HepG2 (cell line): ENCODE data around the gene COPS3. TPM values are rescaled to one million over a fixed set of nuclear protein-coding genes. Genes with fewer than 3 reads are reported as not detected.

Experiments
- ATAC-seq: fragments of 200-7000 bp; cut with Tn5 transposase; 3 replicates; pipeline ENCODE4 v1.9.1; 2020; ENCODE audit warnings: mild to moderate bottlenecking, moderate library complexity
- BruUV-seq: library from RNA; stranded (reverse); fragments of 400-500 nt; replicated peaks from 2 replicates; lab custom pipeline; 2021; lab: Mats Ljungman, UMichigan
- CTCF ChIA-PET: fragments of 300-600 bp; formaldehyde crosslinking; extraction: SDS; loops from one replicate; lab custom pipeline; 2021; ENCODE audit warnings: low total read pairs, inconsistent platforms, low intra/inter-chr PET ratio; lab: Yijun Ruan, JAX
- POLR2A ChIA-PET: fragments of 350-600 bp; sonication (Branson Sonifier 250); formaldehyde crosslinking; loops from one replicate; lab custom pipeline; 2020; ENCODE audit warnings: antibody characterized with exemption, inconsistent platforms; lab: Yijun Ruan, JAX
- DNase-seq: peaks from one replicate; pipeline ENCODE4 v3.0.0-alpha.2; 2015; ENCODE audit warnings: low spot score
- FAIRE-seq: peaks from 3 replicates; lab custom pipeline; 2011; peaks lifted over from hg19 to GRCh38; lab: Jason Lieb, UNC
- H2AFZ ChIP-seq: one replicate; pipeline ENCODE4 v1.6.1; 2011; ENCODE audit warnings: low read length, inconsistent platforms
- H3K27ac ChIP-seq: fragments of 300-600 bp; 3 replicates; pipeline ENCODE4 v1.8.0; 2011; ENCODE audit warnings: mixed run types, mild to moderate bottlenecking, mixed read lengths, low read length, inconsistent platforms; ENCODE audit not compliant: insufficient read depth; ENCODE audit errors: extremely low read length
- H3K27me3 ChIP-seq, 2 experiments: fragments of 200-600 bp in 1 of 2; 2 replicates in 1 of 2; 3 replicates in 1 of 2; pipeline versions ENCODE4 v1.6.0 to v1.8.0; 2011; ENCODE audit warnings: low read length in 2 of 2, mild to moderate bottlenecking in 2 of 2, moderate library complexity in 2 of 2, inconsistent platforms in 1 of 2; ENCODE audit not compliant: insufficient read depth in 2 of 2, control insufficient read depth in 1 of 2
- H3K36me3 ChIP-seq, 2 experiments: fragments of 200-600 bp in 1 of 2; replicated peaks in 1 of 2; 2 replicates in 1 of 2; 3 replicates in 1 of 2; pipeline versions ENCODE4 v1.5.1 to v1.8.0; 2011; ENCODE audit warnings: low read length in 2 of 2, inconsistent platforms in 1 of 2; ENCODE audit not compliant: insufficient read depth in 2 of 2, control insufficient read depth in 1 of 2
- H3K4me1 ChIP-seq: 2 replicates; pipeline ENCODE4 v1.5.1; 2012; ENCODE audit warnings: low read length, inconsistent platforms; ENCODE audit not compliant: insufficient read depth
- H3K4me2 ChIP-seq: 2 replicates; pipeline ENCODE4 v1.6.0; 2011; ENCODE audit warnings: low read depth, low read length, inconsistent platforms
- H3K4me3 ChIP-seq, 3 experiments: fragments of 200-600 bp in 1 of 3; sonication (generic), shearing (Covaris generic) in 1 of 3; replicated peaks in 1 of 3; 2 replicates each; pipeline ENCODE4 v1.5.1; 2011 to 2016; ENCODE audit warnings: low read length in 3 of 3, inconsistent platforms in 2 of 3, low read depth in 2 of 3, mild to moderate bottlenecking in 2 of 3, control low read depth in 1 of 3, mixed read lengths in 1 of 3; ENCODE audit not compliant: insufficient read depth in 1 of 3
- H3K79me2 ChIP-seq: one replicate; pipeline ENCODE4 v1.6.1; 2011; ENCODE audit warnings: low read length, inconsistent platforms; ENCODE audit not compliant: insufficient read depth
- H3K9ac ChIP-seq: 2 replicates; pipeline ENCODE4 v1.6.0; 2011; ENCODE audit warnings: mild to moderate bottlenecking, low read depth, low read length, inconsistent platforms; ENCODE audit not compliant: insufficient read depth
- H3K9me3 ChIP-seq: 2 replicates; pipeline ENCODE4 v1.5.1; 2012; ENCODE audit warnings: mild to moderate bottlenecking, low read length
- H4K20me1 ChIP-seq: 2 replicates; pipeline ENCODE4 v1.6.0; 2011; ENCODE audit warnings: inconsistent platforms, mild to moderate bottlenecking, low read length, moderate library complexity; ENCODE audit not compliant: insufficient read depth
- RBM22 ChIP-seq: fragments of 200-400 bp; formaldehyde crosslinking; optimal IDR thresholded peaks from 2 replicates; pipeline ENCODE3; 2017; ENCODE audit warnings: mild to moderate bottlenecking, low read length, moderate library complexity
- ZNF10 ChIP-seq: sonication (generic); formaldehyde crosslinking; IDR thresholded peaks from 2 replicates; pipeline ENCODE4 v1.4.0; 2020; ENCODE audit warnings: mild to moderate bottlenecking, low read depth, missing genetic modification reagents, borderline replicate concordance
- ZSCAN20 ChIP-seq: sonication (generic); formaldehyde crosslinking; IDR thresholded peaks from 2 replicates; pipeline ENCODE4 v1.4.0; 2020; ENCODE audit warnings: missing genetic modification reagents, mild to moderate bottlenecking, borderline replicate concordance
- WGBS: methylation state at CpG from one replicate; pipeline ENCODE4 v1.1.6; 2017; ENCODE audit warnings: low lambda C conversion rate; 5-methylcytosine and 5-hydroxymethylcytosine counted together
- in situ Hi-C: cut with HindIII; loops from 2 replicates; pipeline ENCODE4 v1.10.0; 2017; ENCODE audit warnings: low pct_unique_long_range_greater_than_20kb; ENCODE audit not compliant: extremely low pct_ligation_motif_present
- intact Hi-C: fragments of 100-400 bp; cut with micrococcal nuclease; formaldehyde crosslinking; loops from one replicate; pipeline ENCODE4 v1.10.0; 2022; ENCODE audit not compliant: unreplicated experiment
- polyA plus RNA-seq, 8 experiments: library from polyadenylated mRNA; depleted of rRNA in 3 of 8; stranded (reverse) in 7 of 8; unstranded in 1 of 8; fragments of >200 nt; fragmentation: Illumina TruSeq in 4 of 8; extraction: Trizol in 4 of 8; gene quantifications; 2 replicates each; pipeline versions ENCODE4 v1.2.1 to v1.2.3, GENCODE V29; 2011 to 2016; ENCODE audit warnings: low read depth in 4 of 8, missing spikeins in 1 of 8, mixed read lengths in 1 of 8; ENCODE audit not compliant: insufficient read depth in 1 of 8
- total RNA-seq, 5 experiments: library from RNA; depleted of rRNA; stranded (reverse); fragments of >200 nt; fragmentation: Illumina TruSeq; extraction: Trizol; gene quantifications; 2 replicates each; pipeline ENCODE4 v1.2.3, GENCODE V29; 2016; ENCODE audit warnings: low read depth in 1 of 5
- TF ChIP-seq, protein P1 (sequence below), 2 experiments: sonication (generic) in 1 of 2; formaldehyde crosslinking in 1 of 2; IDR thresholded peaks; 2 replicates each; pipeline versions ENCODE4 v1.4.0 to v1.6.1; 2018 to 2020; ENCODE audit warnings: missing genetic modification reagents in 2 of 2, borderline replicate concordance in 1 of 2, low read depth in 1 of 2, mild to moderate bottlenecking in 1 of 2, missing biosample characterization in 1 of 2

The COPS3 gene
- total and polyA plus RNA-seq, 2 of the 13 experiments (the other 11 are each of a cell fraction or from before 2014, with no cell fraction given) = 46.3 to 103 TPM

- FAIRE-seq (no peak), ATAC-seq (peak; percentile 39), DNase-seq (peak; percentile 22)
- no peaks in the 10 kb centered on the region for H4K20me1 ChIP-seq
- WGBS = 45% methylated on average over 18 of the region's 19 CpGs
- H3K27ac ChIP-seq = peak overlapping the region; percentile 92
- in situ Hi-C loops (no loop called here), intact Hi-C loops (no loop called here)
- no peak for TF ChIP-seq ZNF10
- TF ChIP-seq, protein P1, sequence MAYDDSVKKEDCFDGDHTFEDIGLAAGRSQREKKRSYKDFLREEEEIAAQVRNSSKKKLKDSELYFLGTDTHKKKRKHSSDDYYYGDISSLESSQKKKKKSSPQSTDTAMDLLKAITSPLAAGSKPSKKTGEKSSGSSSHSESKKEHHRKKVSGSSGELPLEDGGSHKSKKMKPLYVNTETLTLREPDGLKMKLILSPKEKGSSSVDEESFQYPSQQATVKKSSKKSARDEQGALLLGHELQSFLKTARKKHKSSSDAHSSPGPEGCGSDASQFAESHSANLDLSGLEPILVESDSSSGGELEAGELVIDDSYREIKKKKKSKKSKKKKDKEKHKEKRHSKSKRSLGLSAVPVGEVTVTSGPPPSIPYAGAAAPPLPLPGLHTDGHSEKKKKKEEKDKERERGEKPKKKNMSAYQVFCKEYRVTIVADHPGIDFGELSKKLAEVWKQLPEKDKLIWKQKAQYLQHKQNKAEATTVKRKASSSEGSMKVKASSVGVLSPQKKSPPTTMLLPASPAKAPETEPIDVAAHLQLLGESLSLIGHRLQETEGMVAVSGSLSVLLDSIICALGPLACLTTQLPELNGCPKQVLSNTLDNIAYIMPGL (CRISPR knock-in tag; IDR thresholded peaks at IDR 0.05; ENCODE audit: borderline replicate concordance in 1 of 2, low read depth in 1 of 2) = no peak
- TF ChIP-seq ZSCAN20 (CRISPR knock-in tag) = no peak
- TF ChIP-seq RBM22 = no peak
- peak overlapping the region; percentile 88 for H3K4me2 ChIP-seq
- peaks cover 54% of the 10 kb centered on the region for H3K4me1 ChIP-seq
- H3K9me3 ChIP-seq = no peaks in the 10 kb centered on the region
- no TSS peak for BruUV-seq
- H3K9ac ChIP-seq = peak overlapping the region; percentile 94
- no peak overlapping the region for H2AFZ ChIP-seq
- peaks cover 4 to 21% of the 10 kb centered on the region in 2 experiments for H3K36me3 ChIP-seq
- peak overlapping the region; percentile 87 to 95 (median 91) for H3K4me3 ChIP-seq
- POLR2A ChIA-PET = interaction anchor here (1.3 to 2.8 kb wide), 3 partner anchors 9 to 45 kb away, joined by 4 to 12 read pairs (median 9); partner anchors contain the start of genes COPS3 and PLD6
- CTCF ChIA-PET = no interaction called here
- no peaks in the 10 kb centered on the region for H3K27me3 ChIP-seq
- peaks cover 28% of the 10 kb centered on the region for H3K79me2 ChIP-seq
Measured at GRCh38 chr17:17235212-17236174, 45.6 kb downstream of the COPS3 start.
